Esophagus muscularis mucosa (tissue), 4 donors: ENCODE data around the gene TBCD. TPM values are rescaled to one million over a fixed set of nuclear protein-coding genes. Genes with fewer than 3 reads are reported as not detected.

Source experiments
- DNase-seq: peaks from one replicate; pipeline ENCODE4 v3.0.0-alpha.2; 2017; ENCODE audit errors: extremely low spot score
- H3K27ac ChIP-seq, 4 donors: fragments of 200-600 bp; sonication (generic); replicated peaks in 1 of 4; 1 replicate in 3 of 4; 2 replicates in 1 of 4; pipeline ENCODE4 v1.5.1; 2016 to 2019; ENCODE audit warnings: mild to moderate bottlenecking in 1 of 4
- H3K27me3 ChIP-seq, 4 donors: fragments of 200-600 bp; sonication (generic); one replicate each; pipeline versions ENCODE4 v1.5.1 to v1.6.0; 2016 to 2019
- H3K36me3 ChIP-seq, 4 donors: fragments of 200-600 bp; sonication (generic); one replicate each; pipeline ENCODE4 v1.5.1; 2016 to 2019
- H3K4me1 ChIP-seq, 4 donors: fragments of 200-600 bp; sonication (generic); one replicate each; pipeline ENCODE4 v1.5.1; 2016 to 2019
- H3K4me3 ChIP-seq, 4 donors: fragments of 200-600 bp; sonication (generic); 1 replicate in 2 of 4; 2 replicates in 2 of 4; pipeline ENCODE4 v1.5.1; 2016 to 2019; ENCODE audit warnings: mild to moderate bottlenecking in 4 of 4, moderate library complexity in 1 of 4
- H3K9me3 ChIP-seq, 4 donors: fragments of 200-600 bp; sonication (generic); 1 replicate in 3 of 4; 2 replicates in 1 of 4; pipeline ENCODE4 v1.5.1; 2016 to 2019
- EP300 ChIP-seq: sonication (generic); formaldehyde crosslinking; IDR thresholded peaks from one replicate; pipeline ENCODE4 v1.6.1; 2017; ENCODE audit warnings: antibody characterized with exemption
- POLR2A ChIP-seq: fragments of 450-650 bp; IDR thresholded peaks from one replicate; pipeline ENCODE4 v1.6.1; 2017; ENCODE audit warnings: antibody characterized with exemption, moderate library complexity, mild to moderate bottlenecking, low read depth
- POLR2AphosphoS5 ChIP-seq, 2 donors: sonication (generic); formaldehyde crosslinking; IDR thresholded peaks; one replicate each; pipeline ENCODE4 v1.6.1; 2017; ENCODE audit warnings: antibody characterized with exemption in 2 of 2
- WGBS: methylation state at CpG from one replicate; pipeline ENCODE4 v1.1.5; 2018; 5-methylcytosine and 5-hydroxymethylcytosine counted together
- intact Hi-C: fragments of 100-400 bp; cut with DNase I; formaldehyde crosslinking; loops from one replicate; pipeline ENCODE4 v1.15.1; 2023
- total RNA-seq, 4 donors: library from RNA; depleted of rRNA; stranded (reverse); fragments of >200 nt; gene quantifications; one replicate each; pipeline versions ENCODE4 v1.1.0 to v1.2.1, GENCODE V29; 2016
- TF ChIP-seq, protein P1 (sequence below), 3 experiments: fragments of 200-600 bp in 2 of 3; fragments of 450-650 bp in 1 of 3; sonication (generic) in 2 of 3; IDR thresholded peaks; one replicate each; pipeline ENCODE4 v1.5.1; 2017 to 2019; ENCODE audit warnings: antibody characterized with exemption in 3 of 3, mild to moderate bottlenecking in 2 of 3, moderate library complexity in 1 of 3

Gene TBCD
- total RNA-seq, 4 donors from 2014 or later: 38.1 to 56.7 (median 53.6) TPM

DNA sequence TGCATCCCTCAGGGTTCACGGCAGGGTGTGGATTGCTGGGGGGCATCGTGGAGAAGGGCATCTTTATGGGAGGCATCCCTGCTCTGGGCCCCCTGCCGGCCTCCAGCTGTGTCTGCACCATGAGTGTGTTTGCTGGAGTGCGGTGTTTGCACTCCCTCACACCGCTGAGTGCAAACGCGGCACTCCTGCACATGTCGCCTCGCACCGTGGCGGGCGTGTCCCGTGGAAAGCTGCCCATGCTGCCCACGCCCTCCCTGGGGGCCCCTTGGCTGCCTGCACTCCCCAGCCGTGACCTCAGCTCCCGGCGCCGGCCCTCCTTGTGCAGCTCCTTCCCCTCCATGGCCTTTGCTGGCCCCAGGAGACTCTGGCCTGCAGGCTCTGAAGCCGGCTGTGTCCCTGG is 162.5 kb downstream of the TBCD start:
- Histone ChIP-seq H3K4me3 (no peak overlapping the region), H3K36me3 (peaks cover 8 to 45% (median 28%) of the 10 kb centered on the region in 4 donors), H3K9me3 (no peaks in the 10 kb centered on the region), H3K4me1 (peaks cover 0 to 14% (median 4%) of the 10 kb centered on the region in 4 donors), H3K27me3 (no peaks in the 10 kb centered on the region), H3K27ac (no peak overlapping the region)
- TF ChIP-seq, protein P1, sequence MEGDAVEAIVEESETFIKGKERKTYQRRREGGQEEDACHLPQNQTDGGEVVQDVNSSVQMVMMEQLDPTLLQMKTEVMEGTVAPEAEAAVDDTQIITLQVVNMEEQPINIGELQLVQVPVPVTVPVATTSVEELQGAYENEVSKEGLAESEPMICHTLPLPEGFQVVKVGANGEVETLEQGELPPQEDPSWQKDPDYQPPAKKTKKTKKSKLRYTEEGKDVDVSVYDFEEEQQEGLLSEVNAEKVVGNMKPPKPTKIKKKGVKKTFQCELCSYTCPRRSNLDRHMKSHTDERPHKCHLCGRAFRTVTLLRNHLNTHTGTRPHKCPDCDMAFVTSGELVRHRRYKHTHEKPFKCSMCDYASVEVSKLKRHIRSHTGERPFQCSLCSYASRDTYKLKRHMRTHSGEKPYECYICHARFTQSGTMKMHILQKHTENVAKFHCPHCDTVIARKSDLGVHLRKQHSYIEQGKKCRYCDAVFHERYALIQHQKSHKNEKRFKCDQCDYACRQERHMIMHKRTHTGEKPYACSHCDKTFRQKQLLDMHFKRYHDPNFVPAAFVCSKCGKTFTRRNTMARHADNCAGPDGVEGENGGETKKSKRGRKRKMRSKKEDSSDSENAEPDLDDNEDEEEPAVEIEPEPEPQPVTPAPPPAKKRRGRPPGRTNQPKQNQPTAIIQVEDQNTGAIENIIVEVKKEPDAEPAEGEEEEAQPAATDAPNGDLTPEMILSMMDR (IDR thresholded peaks at IDR 0.05): peak in 1 of 3 experiments; percentile 25
- TF ChIP-seq POLR2AphosphoS5 (IDR thresholded peaks at IDR 0.05) (no peak), POLR2A (no peak)
- WGBS: 64% methylated on average over 17 of the region's 19 CpGs
- DNase-seq: no peak
- intact Hi-C loops: no loop called here

DNA sequence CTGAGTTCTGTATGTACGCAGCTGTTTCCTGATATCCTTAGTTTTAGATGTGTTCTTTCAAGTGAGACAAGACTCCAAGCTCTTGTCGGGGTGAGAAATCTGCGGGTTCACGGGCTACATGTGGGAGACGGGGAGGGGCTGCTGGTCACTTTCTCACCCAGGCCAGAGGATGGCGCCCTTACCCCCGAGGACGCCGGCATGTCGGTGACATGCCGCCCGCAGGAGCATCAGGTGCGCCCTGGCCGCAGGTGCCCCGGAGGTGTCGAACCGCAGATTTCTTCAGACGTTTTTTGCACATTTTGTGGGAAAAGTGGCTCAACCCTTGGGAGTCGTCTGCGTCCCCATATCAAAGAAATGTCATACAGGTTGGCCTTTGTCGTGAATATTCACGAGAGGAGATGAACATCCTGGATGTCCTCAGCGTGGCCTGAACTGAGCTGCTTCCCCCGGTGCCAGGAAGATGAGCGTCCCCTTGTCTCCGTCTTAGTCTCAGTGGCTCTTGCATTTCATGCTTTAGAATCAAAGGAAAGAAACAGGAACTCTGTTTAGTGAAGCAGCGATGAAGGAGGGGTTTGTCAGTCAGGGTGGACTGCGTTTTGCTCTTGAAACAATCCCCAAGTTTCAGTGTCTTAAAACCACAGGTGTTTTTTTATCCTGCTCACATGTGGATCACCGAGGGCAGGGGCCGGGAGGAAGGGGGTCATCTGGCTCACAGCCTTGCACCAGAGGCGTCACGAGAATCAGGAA is 163.3 kb downstream of the TBCD start:
- 92% methylated on average over 28 of the region's 32 CpGs for WGBS

DNA sequence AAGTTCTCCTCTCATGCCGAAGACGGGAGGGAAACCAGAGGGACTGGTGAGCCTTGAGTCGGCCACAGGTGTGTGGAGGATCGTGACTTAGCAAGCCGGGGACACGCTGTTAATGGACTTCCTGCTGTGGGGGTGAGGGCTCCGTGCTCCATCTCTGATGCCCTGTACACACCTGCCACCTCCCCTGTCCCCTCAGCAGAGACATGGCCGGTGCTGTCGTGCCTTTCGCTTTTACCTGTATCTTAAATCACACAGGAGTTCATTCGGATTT is 163.8 kb downstream of the TBCD start:
- intact Hi-C loops: loop anchor here (5.0 kb wide), 1 partner anchor 133 kb away; no protein-coding TSS in a partner anchor
- no peaks in the 10 kb centered on the region for H3K9me3 ChIP-seq
- TF ChIP-seq POLR2A (no peak), POLR2AphosphoS5 (IDR thresholded peaks at IDR 0.05) (no peak), EP300 (no peak)
- TF ChIP-seq, protein P1 (IDR thresholded peaks at IDR 0.05): no peak
- DNase-seq: no peak
- H3K4me1 ChIP-seq: peaks cover 0 to 8% (median 3%) of the 10 kb centered on the region in 4 donors
- WGBS: 93% methylated on average over 11 of the region's 11 CpGs
- no peak overlapping the region for H3K27ac ChIP-seq
- no peaks in the 10 kb centered on the region for H3K27me3 ChIP-seq
- H3K36me3 ChIP-seq: peaks cover 8 to 45% (median 34%) of the 10 kb centered on the region in 4 donors
- H3K4me3 ChIP-seq: no peak overlapping the region

More for the DNA sequence above, 163.3 kb downstream of the TBCD start:
- peaks cover 8 to 45% (median 33%) of the 10 kb centered on the region in 4 donors for H3K36me3 ChIP-seq
- H3K27ac ChIP-seq: no peak overlapping the region
- no peak for TF ChIP-seq POLR2AphosphoS5 (IDR thresholded peaks at IDR 0.05)
- no peak for TF ChIP-seq EP300
- TF ChIP-seq POLR2A: no peak
- H3K4me1 ChIP-seq: peaks cover 0 to 8% (median 3%) of the 10 kb centered on the region in 4 donors
- no peak for DNase-seq
- H3K4me3 ChIP-seq: no peak overlapping the region
- intact Hi-C loops: loop anchor here (5.0 kb wide), 1 partner anchor 133 kb away; no protein-coding TSS in a partner anchor
- no peaks in the 10 kb centered on the region for H3K9me3 ChIP-seq
- no peaks in the 10 kb centered on the region for H3K27me3 ChIP-seq

- Histone ChIP-seq H3K27ac (no peak overlapping the region), H3K36me3 (peaks cover 8 to 45% (median 43%) of the 10 kb centered on the region in 4 donors), H3K4me3 (no peak overlapping the region), H3K27me3 (no peaks in the 10 kb centered on the region), H3K9me3 (no peaks in the 10 kb centered on the region), H3K4me1 (peaks cover 0 to 2% (median under 1%) of the 10 kb centered on the region in 4 donors)
- TF ChIP-seq EP300 (no peak), POLR2AphosphoS5 (IDR thresholded peaks at IDR 0.05) (no peak), POLR2A (no peak)
- TF ChIP-seq, protein P1 (IDR thresholded peaks at IDR 0.05): peak; percentile 26 to 37 (median 34)
- intact Hi-C loops: loop anchor here (5.0 kb wide), 1 partner anchor 136 kb away; no protein-coding TSS in a partner anchor
- 80% methylated on average over 14 of the region's 19 CpGs for WGBS
- DNase-seq: no peak
These were observed 166.0 kb downstream of the TBCD start for GRCh38 chr17:82917699-82918345.

DNA sequence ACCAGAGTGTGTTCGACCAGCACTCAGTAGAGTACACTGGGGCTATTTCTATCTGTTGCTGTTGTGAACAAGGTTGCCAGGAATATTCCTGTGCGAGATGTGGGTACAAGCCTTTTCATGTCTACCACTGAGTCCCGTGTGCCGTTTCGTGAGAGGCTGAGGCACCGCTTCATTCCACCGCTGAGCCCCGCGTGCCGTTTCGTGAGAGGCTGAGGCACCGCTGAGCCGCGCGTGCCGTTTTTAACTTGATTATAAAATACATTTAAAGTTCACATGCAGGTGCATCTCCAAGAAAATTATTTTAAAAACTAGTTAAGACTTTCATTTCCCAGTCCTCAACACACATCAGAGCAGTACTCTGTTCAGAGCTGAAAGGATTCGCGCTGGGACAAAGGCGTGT is 166.6 kb downstream of the TBCD start:
- TF ChIP-seq POLR2AphosphoS5 (IDR thresholded peaks at IDR 0.05) (no peak), POLR2A (no peak), EP300 (no peak)
- TF ChIP-seq, protein P1 (IDR thresholded peaks at IDR 0.05): no peak
- Histone ChIP-seq H3K4me3 (no peak overlapping the region), H3K27ac (no peak overlapping the region), H3K36me3 (peaks cover 8 to 48% (median 46%) of the 10 kb centered on the region in 4 donors), H3K9me3 (no peaks in the 10 kb centered on the region), H3K27me3 (no peaks in the 10 kb centered on the region), H3K4me1 (peaks cover 0 to 2% (median 0%) of the 10 kb centered on the region in 4 donors)
- DNase-seq: no peak
- intact Hi-C loops: loop anchor here (5.0 kb wide), 1 partner anchor 136 kb away; no protein-coding TSS in a partner anchor
- 96% methylated on average over 19 of the region's 19 CpGs for WGBS
